HG03097 (cell line): ENCODE results near the gene TBCK.

ENCODE experiments used
- ATAC-seq: cut with Tn5 transposase; IDR thresholded peaks from one replicate; pipeline ENCODE4 v1.9.1; 2021; ENCODE audit not compliant: unreplicated experiment, low FRiP score

TBCK gene

GRCh38 chr4:106315968-106316772 lies at the start of gene TBCK, which contains the start of gene AIMP1:
Gene TBCK (minus strand): TSS chr4:106316209. CDS start chr4:106308960, 7,249 bp downstream.
Gene AIMP1 (plus strand): TSS chr4:106316550. CDS start chr4:106325010, 8,460 bp downstream.
- ATAC-seq = peak; percentile 82

- no peak for ATAC-seq
Measured at GRCh38 chr4:106365613-106366012, 49.6 kb upstream of the TBCK start.

GRCh38 chr4:106364282-106364681 lies 48.3 kb upstream of the TBCK start:
- no peak for ATAC-seq

- no peak for ATAC-seq
Measured at GRCh38 chr4:106362086-106362825, 46.2 kb upstream of the TBCK start.

- no peak for ATAC-seq
Measured at GRCh38 chr4:106358899-106359298, 42.9 kb upstream of the TBCK start.

GRCh38 chr4:106355193-106355592 lies 39.2 kb upstream of the TBCK start:
- no peak for ATAC-seq

GRCh38 chr4:106353786-106354185 lies 37.8 kb upstream of the TBCK start:
- no peak for ATAC-seq

- no peak for ATAC-seq
Measured at GRCh38 chr4:106351016-106351415, 35.0 kb upstream of the TBCK start.

- ATAC-seq = no peak
Measured at GRCh38 chr4:106347167-106347566, 31.2 kb upstream of the TBCK start.

GRCh38 chr4:106344647-106344970 lies 28.6 kb upstream of the TBCK start:
- no peak for ATAC-seq

GRCh38 chr4:106343865-106344646 lies 28.0 kb upstream of the TBCK start:
- no peak for ATAC-seq

GRCh38 chr4:106340774-106341173 lies 24.8 kb upstream of the TBCK start:
- ATAC-seq = no peak

GRCh38 chr4:106339431-106339830 lies 23.4 kb upstream of the TBCK start:
- ATAC-seq = no peak

- no peak for ATAC-seq
Measured at GRCh38 chr4:106338671-106339070, 22.7 kb upstream of the TBCK start.

- no peak for ATAC-seq
Measured at GRCh38 chr4:106337916-106338315, 21.9 kb upstream of the TBCK start.

GRCh38 chr4:106336618-106337017 lies 20.6 kb upstream of the TBCK start:
- no peak for ATAC-seq

GRCh38 chr4:106334741-106335470 lies 18.9 kb upstream of the TBCK start:
- ATAC-seq = no peak

GRCh38 chr4:106333186-106333585 lies 17.2 kb upstream of the TBCK start:
- ATAC-seq = no peak

- ATAC-seq = no peak
Measured at GRCh38 chr4:106329041-106329618, 13.1 kb upstream of the TBCK start.

GRCh38 chr4:106325800-106326199 lies 9.8 kb upstream of the TBCK start:
- no peak for ATAC-seq
